ENCODE results near the gene DYNC2LI1. TPM values are rescaled to one million over a fixed set of nuclear protein-coding genes. Genes with fewer than 3 reads are reported as not detected.

The DYNC2LI1 gene
- total RNA-seq, 4 donors from 2014 or later: 27.0 to 83.8 (median 62.4) TPM

DNA sequence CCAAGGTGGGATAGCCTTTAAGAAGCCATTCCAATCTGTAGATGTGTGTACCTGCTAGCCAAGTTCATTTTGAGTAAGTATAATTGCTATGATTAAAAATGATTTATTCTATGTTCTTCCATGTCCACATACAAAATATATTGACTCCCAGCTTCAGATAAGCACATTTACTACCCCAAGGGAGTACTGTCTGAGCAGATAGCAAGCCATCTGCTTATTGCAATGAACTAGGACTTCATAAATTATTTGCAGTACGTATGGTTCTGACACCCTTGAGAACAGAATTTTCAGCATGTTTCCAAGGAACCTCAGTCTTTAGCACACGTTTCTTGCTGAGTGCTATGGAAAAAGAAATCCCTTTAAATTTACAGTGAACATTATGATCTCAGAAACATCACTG lies 36.6 kb downstream of the DYNC2LI1 start:
- Histone ChIP-seq H3K27me3 (no peaks in the 10 kb centered on the region), H3K4me1 (no peaks in the 10 kb centered on the region), H3K9me3 (no peaks in the 10 kb centered on the region), H3K4me3 (no peak overlapping the region), H3K36me3 (no peaks in the 10 kb centered on the region), H3K27ac (peak overlapping the region in 1 of 2 donors; percentile 31)
- intact Hi-C loops (cut with DNase I; ENCODE audit: low total_unique reads): no loop called here
- no peak for DNase-seq
- TF ChIP-seq CTCF (IDR thresholded peaks at IDR 0.05) (no peak), POLR2A (IDR thresholded peaks at IDR 0.05) (no peak)

DNA sequence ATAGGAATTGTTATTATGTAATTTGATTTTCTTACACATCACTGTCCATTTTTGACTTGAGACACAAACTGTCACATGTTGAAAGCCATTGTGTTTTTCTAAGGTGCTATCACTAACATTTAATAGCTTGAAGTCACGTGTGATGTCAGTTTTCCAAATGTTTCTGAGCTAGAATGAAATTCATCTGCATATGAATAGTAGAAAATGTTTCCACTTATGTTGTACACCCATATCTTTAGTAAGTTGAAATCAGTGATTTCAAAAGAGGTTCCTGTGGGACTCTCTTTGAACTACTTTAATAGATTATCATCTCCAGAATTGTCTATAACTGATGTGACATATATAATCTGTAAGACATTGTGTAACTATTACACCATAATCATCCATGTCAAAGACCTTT lies 37.0 kb downstream of the DYNC2LI1 start:
- intact Hi-C loops (cut with DNase I; ENCODE audit: low total_unique reads): no loop called here
- no peaks in the 10 kb centered on the region for H3K36me3 ChIP-seq
- TF ChIP-seq CTCF (IDR thresholded peaks at IDR 0.05) (no peak), POLR2A (IDR thresholded peaks at IDR 0.05) (no peak)
- peak overlapping the region in 1 of 2 donors; percentile 31 for H3K27ac ChIP-seq
- H3K27me3 ChIP-seq: no peaks in the 10 kb centered on the region
- no peaks in the 10 kb centered on the region for H3K9me3 ChIP-seq
- DNase-seq: no peak
- H3K4me1 ChIP-seq: no peaks in the 10 kb centered on the region
- no peak overlapping the region for H3K4me3 ChIP-seq

DNA sequence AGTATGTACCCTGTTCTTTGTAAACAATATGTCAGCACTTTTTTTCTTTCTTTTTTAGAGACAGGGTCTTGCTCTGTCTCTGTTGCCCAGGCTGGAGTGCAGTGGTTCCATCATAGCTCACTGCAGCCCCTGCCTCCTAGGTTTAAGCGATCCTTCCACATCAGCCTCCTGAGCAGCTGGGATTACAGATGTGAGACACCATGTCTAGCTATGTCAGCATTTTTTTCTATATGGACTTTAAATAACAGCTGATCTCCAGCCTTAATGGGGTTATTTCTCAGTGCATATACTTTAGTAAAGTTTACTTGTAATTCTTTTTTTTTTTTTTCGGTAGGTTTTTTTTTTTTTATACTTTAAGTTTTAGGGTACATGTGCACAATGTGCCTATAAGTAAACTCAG lies 38.2 kb downstream of the DYNC2LI1 start:
- no peaks in the 10 kb centered on the region for H3K36me3 ChIP-seq
- TF ChIP-seq CTCF (IDR thresholded peaks at IDR 0.05) (no peak), POLR2A (IDR thresholded peaks at IDR 0.05) (no peak)
- no peak for DNase-seq
- no peak overlapping the region for H3K4me3 ChIP-seq
- no peaks in the 10 kb centered on the region for H3K27me3 ChIP-seq
- intact Hi-C loops (cut with DNase I; ENCODE audit: low total_unique reads): no loop called here
- no peaks in the 10 kb centered on the region for H3K9me3 ChIP-seq
- H3K4me1 ChIP-seq: no peaks in the 10 kb centered on the region
- H3K27ac ChIP-seq: no peak overlapping the region

DNA sequence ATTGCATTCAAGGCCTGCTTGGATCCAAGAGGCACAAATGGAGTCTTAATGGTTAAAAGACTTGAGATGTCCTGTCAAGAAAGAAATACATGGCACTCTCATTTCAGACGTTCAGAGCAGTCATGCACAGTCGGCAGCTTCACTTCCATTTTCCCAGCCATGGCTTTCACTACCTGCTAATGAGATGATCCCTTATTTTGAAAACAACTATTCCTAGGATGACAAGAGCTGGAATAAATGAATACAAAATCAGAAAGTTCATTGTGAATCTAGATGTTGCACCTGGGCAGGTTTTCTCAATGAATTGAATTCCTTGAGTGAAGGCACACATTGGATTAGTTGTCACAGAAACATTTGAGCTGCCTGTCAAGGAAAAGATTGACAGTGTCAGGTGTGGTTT lies 39.1 kb downstream of the DYNC2LI1 start:
- intact Hi-C loops (cut with DNase I; ENCODE audit: low total_unique reads): no loop called here
- no peaks in the 10 kb centered on the region for H3K36me3 ChIP-seq
- TF ChIP-seq CTCF (IDR thresholded peaks at IDR 0.05): no peak
- no peak for TF ChIP-seq POLR2A (IDR thresholded peaks at IDR 0.05)
- H3K27me3 ChIP-seq: no peaks in the 10 kb centered on the region
- no peak for DNase-seq
- H3K27ac ChIP-seq: no peak overlapping the region
- no peak overlapping the region for H3K4me3 ChIP-seq
- H3K9me3 ChIP-seq: no peaks in the 10 kb centered on the region
- no peaks in the 10 kb centered on the region for H3K4me1 ChIP-seq

- no peak overlapping the region for H3K27ac ChIP-seq
- no peak for TF ChIP-seq POLR2A (IDR thresholded peaks at IDR 0.05)
- no peak for TF ChIP-seq CTCF (IDR thresholded peaks at IDR 0.05)
- intact Hi-C loops (cut with DNase I; ENCODE audit: low total_unique reads): no loop called here
- H3K36me3 ChIP-seq: no peaks in the 10 kb centered on the region
- H3K4me3 ChIP-seq: no peak overlapping the region
- no peaks in the 10 kb centered on the region for H3K4me1 ChIP-seq
- H3K9me3 ChIP-seq: no peaks in the 10 kb centered on the region
- no peak for DNase-seq
- H3K27me3 ChIP-seq: no peaks in the 10 kb centered on the region
These were observed 40.9 kb downstream of the DYNC2LI1 start for GRCh38 chr2:43814711-43815110.
